Measurements from ENCODE around the gene ZNF326.

ZNF326 gene

GRCh38 chr1:90083995-90084394 is 89.1 kb downstream of the ZNF326 start:
- DNase-seq (ENCODE audit: low spot score) = no peak
